Smooth muscle cell of bladder (primary cell): Measurements from ENCODE around the gene THRSP. TPM values are rescaled to one million over a fixed set of nuclear protein-coding genes. Genes with fewer than 3 reads are reported as not detected.

Experiments used
- total RNA-seq: library from RNA; depleted of rRNA; stranded (reverse); fragments of >200 nt; gene quantifications from 2 replicates; pipeline ENCODE4 v1.2.3, GENCODE V29; 2014

THRSP gene
- not detected in 2 replicates for total RNA-seq

GRCh38 chr11:78063440-78064181, at the start of gene THRSP:
THRSP (plus strand) TSS chr11:78063861; CDS start chr11:78063882, 21 bp downstream.

DNA sequence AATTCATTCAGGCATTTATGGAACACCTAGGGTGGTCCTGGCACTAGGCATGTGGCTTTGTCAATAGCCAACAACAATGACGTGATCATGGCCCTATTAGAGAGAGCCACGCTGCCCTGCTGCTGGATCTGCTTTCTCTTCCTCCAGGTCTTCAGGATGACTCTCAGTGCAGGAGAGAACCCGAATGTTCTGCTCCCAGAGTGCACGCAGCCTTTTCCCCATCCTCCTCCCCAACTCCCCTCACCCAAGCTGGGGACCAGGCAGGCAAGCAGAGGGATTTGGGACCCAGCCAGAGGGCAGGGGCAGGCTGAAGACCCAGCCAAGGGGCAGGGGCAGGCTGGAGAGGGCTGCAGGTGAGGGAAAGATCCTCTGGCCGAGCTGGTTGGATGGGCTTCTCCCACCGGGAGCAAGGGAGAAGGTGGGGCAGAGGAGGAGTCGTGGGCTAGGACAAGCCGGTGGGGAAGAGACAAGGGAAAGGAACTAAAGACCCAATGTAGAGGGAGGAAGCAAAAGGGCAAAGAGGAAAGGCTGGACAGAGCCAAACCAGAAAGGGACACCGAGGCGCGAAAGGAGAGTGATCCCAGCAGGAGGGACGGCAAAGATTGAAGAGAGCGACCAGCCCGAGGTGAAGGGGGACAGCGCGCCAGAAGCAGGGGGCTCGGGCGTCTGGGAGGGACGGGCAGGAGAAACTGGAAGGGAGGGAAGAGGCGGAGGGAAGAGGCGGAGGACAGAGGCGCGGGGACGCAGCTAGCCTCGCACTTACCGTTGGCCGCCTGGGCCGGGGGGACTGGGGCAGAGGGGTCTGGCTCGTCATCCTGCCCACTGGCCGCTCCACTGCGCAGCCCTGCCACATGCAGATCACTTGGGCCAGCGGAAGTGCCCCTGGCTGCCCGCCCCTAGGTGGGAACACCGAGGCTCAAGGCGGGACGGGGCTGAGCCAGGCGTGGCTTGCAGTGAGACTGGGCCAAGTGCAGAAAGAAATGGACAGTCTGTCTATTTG, 41.0 kb upstream of the THRSP start, which contains the start of gene KCTD14:
Gene KCTD14 (minus strand): TSS at position 880 of the 1,000 bp plus-strand sequence. CDS start 27 bp downstream, at position 853.

DNA sequence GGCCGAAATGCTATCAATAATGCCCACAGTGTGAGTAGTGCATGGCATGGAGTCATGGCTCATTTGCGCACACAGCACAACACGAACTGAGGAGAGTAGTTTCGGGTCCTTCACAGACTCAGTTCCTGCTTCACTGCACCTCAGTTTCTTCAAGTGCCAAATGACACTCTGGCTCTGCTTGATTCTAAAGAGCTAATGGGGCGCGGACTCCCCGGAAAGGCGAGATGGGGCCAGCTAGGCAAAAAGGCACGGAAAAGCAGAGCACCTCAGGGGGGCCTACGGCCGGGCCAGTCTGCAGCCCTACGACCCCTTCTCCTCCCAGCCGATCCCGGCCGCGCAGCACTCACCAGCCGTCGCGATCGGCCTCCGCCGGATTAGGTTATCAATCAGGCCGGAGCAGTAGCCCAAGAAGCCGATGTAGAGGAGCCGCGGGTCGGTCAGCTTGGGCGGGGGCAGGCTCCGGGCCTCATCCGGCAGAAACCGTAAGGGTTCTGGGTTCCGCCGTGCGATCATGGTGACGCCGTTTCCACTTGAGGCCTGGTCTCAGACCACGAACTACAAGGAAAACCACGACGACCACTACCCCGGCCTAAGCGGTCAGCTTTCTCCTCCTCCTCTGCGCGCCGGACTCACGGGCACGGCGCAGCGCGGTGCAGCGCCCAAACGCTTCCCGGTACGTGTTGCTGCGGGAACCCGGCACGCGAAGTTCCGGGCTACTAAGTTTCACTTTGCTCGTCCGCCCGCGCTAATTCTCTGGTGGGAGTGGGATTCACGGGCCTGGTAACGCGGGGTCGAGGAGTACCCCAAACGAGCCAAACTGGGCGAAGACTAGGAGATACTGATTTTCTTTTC, 15.8 kb downstream of the THRSP start, which contains the start of gene NDUFC2:
Gene NDUFC2 (minus strand): TSS at position 631 of the 852 bp plus-strand sequence. CDS start 118 bp downstream, at position 513.

Other genes with a start within 250 kb of the THRSP start
- 29.7 and 41.8 TPM in 2 replicates for gene RSF1, start 243.1 kb upstream of the THRSP start, total RNA-seq
- gene AAMDC, start 242.7 kb upstream of the THRSP start, total RNA-seq = 46.1 TPM in 2 replicates
- gene INTS4, start 69.2 kb upstream of the THRSP start, total RNA-seq = 24.8 and 25.0 TPM in 2 replicates
- 0.09 and 0.28 TPM in 2 replicates for gene KCTD14, start 40.6 kb upstream of the THRSP start, total RNA-seq
- 69.5 and 75.5 TPM in 2 replicates for gene NDUFC2, start 16.0 kb downstream of the THRSP start, total RNA-seq
- 32.3 and 40.5 TPM in 2 replicates for gene ALG8, start 75.8 kb downstream of the THRSP start, total RNA-seq
- gene KCTD21, start 124.8 kb downstream of the THRSP start, total RNA-seq = 4.1 and 6.9 TPM in 2 replicates
- gene USP35, start 125.1 kb downstream of the THRSP start, total RNA-seq = 8.5 and 11.8 TPM in 2 replicates